Stomach smooth muscle (tissue), 2 donors: Measurements from ENCODE around the gene P2RX1.

Experiments
- H3K27ac ChIP-seq: one replicate; pipeline ENCODE4 v1.7.0; 2013; ENCODE audit warnings: mild to moderate bottlenecking, low read length, inconsistent platforms
- H3K27me3 ChIP-seq, 2 donors: one replicate each; pipeline ENCODE4 v1.7.0; 2013; ENCODE audit warnings: low read length in 2 of 2; ENCODE audit not compliant: insufficient read depth in 2 of 2, control insufficient read depth in 1 of 2
- H3K36me3 ChIP-seq, 2 donors: one replicate each; pipeline ENCODE4 v1.7.0; 2013; ENCODE audit warnings: low read length in 2 of 2; ENCODE audit not compliant: control insufficient read depth in 2 of 2, insufficient read depth in 2 of 2
- H3K4me1 ChIP-seq: one replicate; pipeline ENCODE4 v1.7.0; 2013; ENCODE audit warnings: low read length; ENCODE audit not compliant: control insufficient read depth, insufficient read depth
- H3K4me3 ChIP-seq, 2 donors: one replicate each; pipeline ENCODE4 v1.7.0; 2013; ENCODE audit warnings: low read length in 2 of 2
- H3K9ac ChIP-seq, 2 donors: one replicate each; pipeline ENCODE4 v1.7.0; 2013; ENCODE audit warnings: low read length in 2 of 2, mild to moderate bottlenecking in 1 of 2
- H3K9me3 ChIP-seq, 2 donors: one replicate each; pipeline ENCODE4 v1.7.0; 2013; ENCODE audit warnings: low read length in 2 of 2; ENCODE audit not compliant: control insufficient read depth in 2 of 2
- donor health status: healthy.
- donor health status: Pancreatic carcinoma.

Gene P2RX1

DNA sequence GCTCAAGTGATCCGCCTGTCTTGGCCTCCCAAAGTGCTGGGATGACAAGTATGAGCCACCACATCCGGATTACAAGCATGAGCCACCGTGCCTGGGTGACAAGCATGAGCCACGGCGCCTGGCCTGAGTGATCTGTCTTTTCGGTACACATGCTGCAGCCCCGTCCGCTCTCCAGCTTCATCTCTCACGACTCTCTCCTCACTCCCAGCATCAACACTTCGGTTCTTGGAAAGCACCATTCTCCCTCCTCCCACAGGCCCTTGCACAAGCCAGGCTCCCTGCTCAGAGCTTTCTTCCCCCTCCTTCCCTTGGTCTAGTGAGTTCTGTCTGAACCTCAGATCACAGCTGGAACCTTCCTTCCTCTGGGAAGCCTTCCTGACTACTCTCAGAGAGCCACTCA, 63.7 kb downstream of the P2RX1 start:
- Histone ChIP-seq H3K9me3 (no peaks in the 10 kb centered on the region), H3K9ac (no peak overlapping the region), H3K36me3 (no peaks in the 10 kb centered on the region), H3K27ac (no peak overlapping the region), H3K27me3 (no peaks in the 10 kb centered on the region), H3K4me1 (peaks cover 2% of the 10 kb centered on the region), H3K4me3 (no peak overlapping the region)

DNA sequence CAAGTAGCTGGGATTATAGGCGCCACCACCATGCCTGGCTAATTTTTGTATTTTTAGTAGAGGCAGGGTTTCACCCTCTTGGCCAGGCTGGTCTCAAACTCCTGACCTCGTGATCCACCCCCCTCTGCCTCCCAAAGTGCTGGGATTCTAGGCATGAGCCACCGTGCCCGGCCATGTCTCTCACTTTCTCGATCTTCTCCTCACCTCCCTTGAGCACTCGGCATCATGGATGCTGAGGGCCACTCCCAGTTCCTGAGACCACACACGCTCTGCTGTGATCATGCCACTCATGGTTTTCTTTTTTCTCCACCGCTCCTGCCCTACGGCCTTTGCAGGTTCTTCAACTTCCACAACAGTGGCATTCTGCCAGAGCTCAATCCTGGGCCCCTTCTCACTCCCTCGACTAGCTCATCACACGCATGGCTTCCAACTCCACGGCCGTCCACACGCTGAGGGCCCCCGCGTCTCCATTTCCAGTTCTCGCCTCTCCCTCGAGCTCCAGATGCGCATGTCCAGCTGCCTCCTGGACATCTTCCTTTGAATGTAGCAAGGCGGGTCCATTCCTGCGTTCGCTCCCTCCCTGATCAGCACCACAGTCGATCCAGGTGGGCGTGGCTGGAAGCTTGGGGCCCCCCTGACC, 64.7 kb downstream of the P2RX1 start:
- no peaks in the 10 kb centered on the region for H3K9me3 ChIP-seq
- no peak overlapping the region for H3K4me3 ChIP-seq
- H3K27ac ChIP-seq = no peak overlapping the region
- no peaks in the 10 kb centered on the region for H3K4me1 ChIP-seq
- H3K27me3 ChIP-seq = no peaks in the 10 kb centered on the region
- no peaks in the 10 kb centered on the region for H3K36me3 ChIP-seq
- H3K9ac ChIP-seq = no peak overlapping the region

- Histone ChIP-seq H3K9ac (no peak overlapping the region), H3K27me3 (no peaks in the 10 kb centered on the region), H3K27ac (no peak overlapping the region), H3K4me1 (peaks cover 9% of the 10 kb centered on the region), H3K4me3 (no peak overlapping the region), H3K9me3 (no peaks in the 10 kb centered on the region), H3K36me3 (no peaks in the 10 kb centered on the region)
Observed at GRCh38 chr17:3848229-3848835, 67.9 kb downstream of the P2RX1 start.

GRCh38 chr17:3847165-3847670, 69.0 kb downstream of the P2RX1 start:
- H3K27ac ChIP-seq = no peak overlapping the region
- H3K27me3 ChIP-seq = no peaks in the 10 kb centered on the region
- no peak overlapping the region for H3K9ac ChIP-seq
- H3K36me3 ChIP-seq = peaks cover 0 to 6% of the 10 kb centered on the region in 2 donors
- peaks cover 9% of the 10 kb centered on the region for H3K4me1 ChIP-seq
- no peaks in the 10 kb centered on the region for H3K9me3 ChIP-seq
- H3K4me3 ChIP-seq = no peak overlapping the region
